ENCODE measurements around the gene SAP30L. TPM values are rescaled to one million over a fixed set of nuclear protein-coding genes. Genes with fewer than 3 reads are reported as not detected.

SAP30L gene, protein sequence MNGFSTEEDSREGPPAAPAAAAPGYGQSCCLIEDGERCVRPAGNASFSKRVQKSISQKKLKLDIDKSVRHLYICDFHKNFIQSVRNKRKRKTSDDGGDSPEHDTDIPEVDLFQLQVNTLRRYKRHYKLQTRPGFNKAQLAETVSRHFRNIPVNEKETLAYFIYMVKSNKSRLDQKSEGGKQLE
- 10 to 100 TPM; 29.7 to 54.4 (median 43.7) TPM for total RNA-seq

DNA sequence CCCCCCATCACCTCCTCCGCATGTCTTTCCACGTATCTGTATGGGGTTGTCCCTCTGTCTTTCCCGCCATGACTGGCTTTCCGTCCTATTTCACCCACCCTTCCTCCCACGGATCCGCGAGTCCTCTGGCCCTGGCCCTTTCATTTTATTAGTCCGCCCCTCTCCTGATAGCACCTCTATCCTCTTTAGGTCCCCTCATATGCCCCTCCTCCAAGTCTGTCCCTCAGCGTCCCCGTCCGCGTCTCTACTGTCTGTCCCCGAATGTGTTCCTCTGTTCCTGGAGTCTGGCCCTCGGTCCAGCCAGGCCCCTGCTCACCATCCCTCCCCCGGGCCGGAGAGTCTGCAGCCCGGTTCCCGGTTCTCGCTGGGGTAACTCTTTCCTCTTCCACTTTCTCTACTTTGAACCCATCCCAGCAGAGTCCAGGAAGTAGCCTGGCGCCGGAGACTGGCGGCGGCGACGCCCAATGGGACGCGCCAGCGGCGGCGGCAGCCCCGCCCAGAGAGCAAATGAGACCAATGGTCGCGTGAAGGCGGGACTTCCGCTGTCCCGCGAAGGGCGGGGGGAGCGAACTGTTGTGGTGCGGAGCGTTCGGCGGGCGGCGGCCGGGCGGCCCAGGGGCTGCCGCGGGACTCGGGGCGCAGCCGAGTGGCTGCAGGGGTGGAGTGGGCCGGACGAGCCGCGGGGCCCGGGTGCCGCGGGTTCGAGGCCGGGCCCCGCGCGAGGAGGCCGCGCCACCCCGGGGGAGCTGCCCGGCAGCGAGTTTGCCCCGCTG lies at the start of gene SAP30L:
TSS of gene SAP30L (plus strand) at position 576 of the 773 bp plus-strand sequence. CDS start 608 bp downstream, outside the sequence.
- intact Hi-C loops (cut with DNase I; ENCODE audit: low total_unique reads), result no loop called here
- Histone ChIP-seq H3K27ac (peak within 1 kb of the TSS; percentile 77 to 87), H3K4me3 (peak within 1 kb of the TSS; percentile 97 to 98 (median 98)), H3K27me3 (no peaks in the 10 kb centered on the region), H3K9me3 (no peaks in the 10 kb centered on the region), H3K36me3 (no peaks in the 10 kb centered on the region), H3K4me1 (peaks cover 0 to 7% of the 10 kb centered on the region in 2 donors)
- peak; percentile 17 for TF ChIP-seq POLR2A (IDR thresholded peaks at IDR 0.05)
- peak; percentile 48 to 60 (median 58) for TF ChIP-seq POLR2AphosphoS5 (IDR thresholded peaks at IDR 0.05)
- TF ChIP-seq, protein P1, sequence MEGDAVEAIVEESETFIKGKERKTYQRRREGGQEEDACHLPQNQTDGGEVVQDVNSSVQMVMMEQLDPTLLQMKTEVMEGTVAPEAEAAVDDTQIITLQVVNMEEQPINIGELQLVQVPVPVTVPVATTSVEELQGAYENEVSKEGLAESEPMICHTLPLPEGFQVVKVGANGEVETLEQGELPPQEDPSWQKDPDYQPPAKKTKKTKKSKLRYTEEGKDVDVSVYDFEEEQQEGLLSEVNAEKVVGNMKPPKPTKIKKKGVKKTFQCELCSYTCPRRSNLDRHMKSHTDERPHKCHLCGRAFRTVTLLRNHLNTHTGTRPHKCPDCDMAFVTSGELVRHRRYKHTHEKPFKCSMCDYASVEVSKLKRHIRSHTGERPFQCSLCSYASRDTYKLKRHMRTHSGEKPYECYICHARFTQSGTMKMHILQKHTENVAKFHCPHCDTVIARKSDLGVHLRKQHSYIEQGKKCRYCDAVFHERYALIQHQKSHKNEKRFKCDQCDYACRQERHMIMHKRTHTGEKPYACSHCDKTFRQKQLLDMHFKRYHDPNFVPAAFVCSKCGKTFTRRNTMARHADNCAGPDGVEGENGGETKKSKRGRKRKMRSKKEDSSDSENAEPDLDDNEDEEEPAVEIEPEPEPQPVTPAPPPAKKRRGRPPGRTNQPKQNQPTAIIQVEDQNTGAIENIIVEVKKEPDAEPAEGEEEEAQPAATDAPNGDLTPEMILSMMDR (IDR thresholded peaks at IDR 0.05), result peak in 1 of 3 donors; percentile 7
- peak; percentile 91 to 92 for DNase-seq (ENCODE audit: low spot score in 2 of 2)

DNA sequence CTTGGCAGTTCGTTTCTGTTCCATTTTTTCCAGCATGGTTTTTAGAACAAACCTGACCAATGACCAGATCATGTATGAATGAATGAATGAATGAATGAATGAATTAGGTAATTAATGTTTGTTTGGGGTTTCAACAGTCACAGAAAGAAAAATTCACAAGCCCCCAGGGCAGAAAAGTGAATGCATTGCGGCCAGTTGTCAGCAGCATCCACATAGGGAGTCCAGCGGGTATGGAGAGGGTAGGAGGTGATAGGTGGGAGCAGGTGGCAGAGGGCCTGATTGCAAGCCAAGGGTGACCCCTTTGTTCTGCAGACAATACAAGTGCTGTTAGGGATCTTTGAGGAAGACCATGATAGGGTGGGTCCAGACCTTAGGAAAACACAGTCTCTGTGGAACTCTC lies 49.7 kb upstream of the SAP30L start:
- no peaks in the 10 kb centered on the region for H3K27me3 ChIP-seq
- no peaks in the 10 kb centered on the region for H3K9me3 ChIP-seq
- intact Hi-C loops (cut with DNase I; ENCODE audit: low total_unique reads), result loop anchor here (10.0 kb wide), 1 partner anchor 201 kb away; the partner anchor contains the start of gene GALNT10
- H3K36me3 ChIP-seq, result no peaks in the 10 kb centered on the region
- TF ChIP-seq POLR2AphosphoS5 (IDR thresholded peaks at IDR 0.05), result no peak
- TF ChIP-seq, protein P1 (IDR thresholded peaks at IDR 0.05), result no peak
- no peak for TF ChIP-seq POLR2A (IDR thresholded peaks at IDR 0.05)
- no peak for DNase-seq (ENCODE audit: low spot score in 2 of 2)
- H3K4me1 ChIP-seq, result no peaks in the 10 kb centered on the region
- H3K27ac ChIP-seq, result no peak overlapping the region
- no peak overlapping the region for H3K4me3 ChIP-seq

DNA sequence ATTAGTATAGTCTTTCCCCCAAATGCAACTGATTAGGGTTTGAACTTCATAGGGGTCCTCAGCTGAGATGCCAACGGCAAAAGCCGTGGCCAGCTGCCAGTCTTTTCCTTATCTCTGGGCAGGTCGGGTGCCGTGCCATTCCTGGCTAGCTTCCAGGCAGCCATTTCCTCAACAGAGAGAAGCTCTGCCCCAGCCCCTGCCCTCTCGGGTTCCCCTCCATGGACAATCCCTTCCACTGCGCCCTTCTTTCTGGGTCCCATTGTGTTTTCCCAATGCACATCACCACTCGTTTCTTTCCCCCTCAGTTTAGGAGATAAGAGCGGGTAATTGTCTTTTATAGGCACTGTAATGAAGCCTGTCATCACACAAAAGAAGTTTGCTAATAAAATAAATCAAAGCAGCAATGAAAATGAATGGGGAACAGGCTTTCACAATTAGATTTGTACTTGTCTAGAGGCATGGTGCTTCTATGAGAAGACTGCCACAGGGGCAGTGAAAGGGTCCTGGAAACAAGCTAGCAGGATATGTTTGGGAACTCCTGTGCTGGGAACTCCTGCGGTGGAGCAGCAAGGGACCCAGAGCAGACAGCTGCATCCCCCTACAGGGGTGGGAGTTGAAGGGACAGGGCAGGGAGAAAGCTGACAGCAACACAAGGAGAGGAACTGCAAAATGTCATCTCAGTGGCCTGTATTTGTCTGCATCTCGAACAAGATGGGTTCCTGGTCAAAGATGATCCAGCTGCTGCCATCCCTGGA lies 48.0 kb upstream of the SAP30L start:
- H3K27ac ChIP-seq, result no peak overlapping the region
- no peak for TF ChIP-seq POLR2A (IDR thresholded peaks at IDR 0.05)
- TF ChIP-seq POLR2AphosphoS5 (IDR thresholded peaks at IDR 0.05), result no peak
- TF ChIP-seq, protein P1 (IDR thresholded peaks at IDR 0.05), result no peak
- H3K9me3 ChIP-seq, result no peaks in the 10 kb centered on the region
- H3K4me3 ChIP-seq, result no peak overlapping the region
- no peaks in the 10 kb centered on the region for H3K36me3 ChIP-seq
- no peaks in the 10 kb centered on the region for H3K27me3 ChIP-seq
- no peaks in the 10 kb centered on the region for H3K4me1 ChIP-seq
- no peak for DNase-seq (ENCODE audit: low spot score in 2 of 2)
- intact Hi-C loops (cut with DNase I; ENCODE audit: low total_unique reads), result loop anchor here (10.0 kb wide), 1 partner anchor 203 kb away; the partner anchor contains the start of gene GALNT10

DNA sequence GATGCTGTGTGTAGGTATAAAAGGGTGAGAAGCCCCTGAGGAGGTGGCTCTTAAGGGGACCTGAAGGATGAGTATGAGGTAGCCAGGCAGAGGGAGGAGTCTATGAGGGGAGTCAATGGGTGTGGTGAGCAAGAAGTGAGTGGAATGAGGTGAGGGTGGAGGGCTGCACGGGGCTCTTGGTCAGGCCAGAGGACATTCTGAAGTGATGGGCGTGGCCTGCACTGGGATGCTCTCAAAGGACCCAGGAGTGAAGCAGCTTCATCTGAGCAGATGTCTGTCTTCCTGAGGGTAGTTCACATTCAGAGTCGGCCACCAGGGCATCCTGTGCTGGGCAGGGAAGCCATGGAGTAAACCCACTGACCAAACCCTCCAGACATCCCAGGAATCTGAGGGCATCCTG lies 45.1 kb upstream of the SAP30L start:
- H3K4me3 ChIP-seq, result no peak overlapping the region
- no peaks in the 10 kb centered on the region for H3K36me3 ChIP-seq
- intact Hi-C loops (cut with DNase I; ENCODE audit: low total_unique reads), result loop anchor here (5.0 kb wide), 1 partner anchor 242 kb away; no protein-coding TSS in a partner anchor
- DNase-seq (ENCODE audit: low spot score in 2 of 2), result no peak
- H3K9me3 ChIP-seq, result no peaks in the 10 kb centered on the region
- no peaks in the 10 kb centered on the region for H3K27me3 ChIP-seq
- no peaks in the 10 kb centered on the region for H3K4me1 ChIP-seq
- TF ChIP-seq POLR2AphosphoS5 (IDR thresholded peaks at IDR 0.05) (no peak), POLR2A (IDR thresholded peaks at IDR 0.05) (no peak)
- TF ChIP-seq, protein P1 (IDR thresholded peaks at IDR 0.05), result no peak
- H3K27ac ChIP-seq, result no peak overlapping the region

Measured in breast epithelium (tissue), 4 donors.